Measurements from ENCODE around the gene NCOA7. TPM values are rescaled to one million over a fixed set of nuclear protein-coding genes. Genes with fewer than 3 reads are reported as not detected.
"Not testable (repeated sequence)": the region's sequence is repeated elsewhere in the genome, so short reads cannot be mapped to it uniquely, and the experiment has no call there.

The NCOA7 gene
- total RNA-seq, 1 donor from 2014 or later, result 12.5 TPM

GRCh38 chr6:125752773-125753172 is 38.0 kb upstream of the NCOA7 start:
- no peak for ATAC-seq
- no peak for DNase-seq (ENCODE audit: missing footprints)
- intact Hi-C loops (cut with DNase I), result loop anchor here (5.0 to 10.0 kb wide), 3 partner anchors 215 to 598 kb away; partner anchors contain the start of gene TPD52L1

GRCh38 chr6:125753218-125753936 is 37.4 kb upstream of the NCOA7 start:
- ATAC-seq (no peak), DNase-seq (ENCODE audit: missing footprints) (no peak)
- intact Hi-C loops (cut with DNase I), result loop anchor here (5.0 to 10.0 kb wide), 3 partner anchors 216 to 599 kb away; partner anchors contain the start of gene TPD52L1

- ATAC-seq, result no peak
- intact Hi-C loops (cut with DNase I), result loop anchor here (5.0 to 10.0 kb wide), 3 partner anchors 217 to 599 kb away; partner anchors contain the start of gene TPD52L1
- no peak for DNase-seq (ENCODE audit: missing footprints)
These were observed 36.9 kb upstream of the NCOA7 start for GRCh38 chr6:125753937-125754259.

- no peak for ATAC-seq
- intact Hi-C loops (cut with DNase I), result loop anchor here (5.0 to 10.0 kb wide), 3 partner anchors 217 to 600 kb away; partner anchors contain the start of gene TPD52L1
- DNase-seq (ENCODE audit: missing footprints), result no peak
These were observed 36.2 kb upstream of the NCOA7 start for GRCh38 chr6:125754566-125754965.

GRCh38 chr6:125759184-125759902 is 31.4 kb upstream of the NCOA7 start:
- peak; percentile 59 for ATAC-seq
- no peak for DNase-seq (ENCODE audit: missing footprints)

GRCh38 chr6:125759959-125760457 is 30.8 kb upstream of the NCOA7 start:
- intact Hi-C loops (cut with DNase I), result loop anchor here (10.0 kb wide), 1 partner anchor 605 kb away; the partner anchor contains the start of gene TPD52L1
- ATAC-seq, result no peak
- DNase-seq (ENCODE audit: missing footprints), result no peak

More at GRCh38 chr6:125759184-125759902, 31.4 kb upstream of the NCOA7 start:
- intact Hi-C loops (cut with DNase I), result loop anchor here (10.0 kb wide), 1 partner anchor 605 kb away; the partner anchor contains the start of gene TPD52L1

GRCh38 chr6:125764121-125764671 is 26.6 kb upstream of the NCOA7 start:
- no peak for DNase-seq (ENCODE audit: missing footprints)
- no peak for ATAC-seq
- intact Hi-C loops (cut with DNase I), result no loop called here

- intact Hi-C loops (cut with DNase I), result no loop called here
- DNase-seq (ENCODE audit: missing footprints) (no peak), ATAC-seq (peak; percentile 79)
These were observed 24.8 kb upstream of the NCOA7 start for GRCh38 chr6:125765944-125766343.

- ATAC-seq, result no peak
- intact Hi-C loops (cut with DNase I), result no loop called here
These were observed 24.1 kb upstream of the NCOA7 start for GRCh38 chr6:125766641-125767040.

GRCh38 chr6:125769147-125769783 is 21.5 kb upstream of the NCOA7 start:
- ATAC-seq (no peak), DNase-seq (ENCODE audit: missing footprints) (no peak)
- intact Hi-C loops (cut with DNase I), result loop anchor here (1.0 kb wide), 1 partner anchor 458 kb away; no protein-coding TSS in a partner anchor

More at GRCh38 chr6:125766641-125767040, 24.1 kb upstream of the NCOA7 start:
- DNase-seq (ENCODE audit: missing footprints), result no peak

GRCh38 chr6:125773387-125774341 is 17.1 kb upstream of the NCOA7 start:
- intact Hi-C loops (cut with DNase I), result no loop called here
- DNase-seq (ENCODE audit: missing footprints), result no peak
- ATAC-seq, result no peak

GRCh38 chr6:125776107-125776826 is 14.5 kb upstream of the NCOA7 start:
- intact Hi-C loops (cut with DNase I); ATAC-seq; DNase-seq (ENCODE audit: missing footprints): not testable (repeated sequence)

GRCh38 chr6:125779924-125780539 is 10.7 kb upstream of the NCOA7 start:
- intact Hi-C loops (cut with DNase I), result loop anchor here (1.0 to 5.0 kb wide), 2 partner anchors 10 to 192 kb away; partner anchors contain the start of gene NCOA7
- peak; percentile 96 for ATAC-seq
- peak; percentile 88 for DNase-seq (ENCODE audit: missing footprints)

GRCh38 chr6:125780540-125781313 is 10.0 kb upstream of the NCOA7 start:
- intact Hi-C loops (cut with DNase I), result loop anchor here (1.0 to 5.0 kb wide), 2 partner anchors 10 to 192 kb away; partner anchors contain the start of gene NCOA7
- DNase-seq (ENCODE audit: missing footprints) (no peak), ATAC-seq (peak; percentile 89)

GRCh38 chr6:125781314-125781868 is 9.4 kb upstream of the NCOA7 start:
- intact Hi-C loops (cut with DNase I), result loop anchor here (5.0 kb wide), 1 partner anchor 191 kb away; no protein-coding TSS in a partner anchor
- DNase-seq (ENCODE audit: missing footprints) (no peak), ATAC-seq (no peak)

Measured in Right ventricle myocardium inferior (tissue), 1 donor.